ENCODE results near the gene SYMPK.

DNA sequence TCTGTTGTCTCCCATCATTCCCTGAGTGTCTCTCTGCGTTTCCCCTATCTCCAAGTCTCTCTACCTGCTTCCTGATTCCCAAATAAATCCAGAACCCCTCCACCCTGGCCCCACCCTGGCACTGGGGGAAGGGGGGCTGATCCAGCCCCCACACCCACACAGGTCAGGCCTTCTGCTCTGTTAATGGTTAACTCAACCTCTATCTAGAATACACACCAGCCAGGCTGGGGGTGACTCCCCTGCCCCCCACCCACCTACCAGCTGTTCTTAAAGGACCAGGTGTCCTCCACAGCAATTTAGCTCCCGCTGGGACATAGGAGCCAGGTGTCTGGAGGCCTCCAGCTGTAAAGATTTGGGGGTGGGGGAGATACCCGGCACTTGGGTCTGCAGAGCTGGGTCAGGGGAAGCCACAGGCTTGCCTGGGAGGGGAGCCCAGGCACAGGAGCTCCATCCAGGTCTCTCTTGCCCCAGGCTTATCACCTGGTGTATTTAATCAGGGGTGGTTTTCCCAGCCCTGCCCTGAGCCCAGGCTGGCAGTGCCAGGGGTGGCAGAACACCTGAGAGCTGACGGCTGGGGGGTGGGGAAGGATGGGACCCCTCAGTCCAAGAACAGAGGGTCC lies 19.1 kb upstream of the SYMPK start:
- TF ChIP-seq SUZ12 (IDR thresholded peaks at IDR 0.05; ENCODE audit: extremely low read depth, insufficient read depth, insufficient read length) (no peak), ZNF274 (IDR thresholded peaks at IDR 0.05; ENCODE audit: low read depth, low read length) (no peak), YY1 (IDR thresholded peaks at IDR 0.05; ENCODE audit: insufficient read depth, insufficient read length) (no peak)

Data from NT2/D1 (cell line).